ENCODE results near the gene DNAJB12.
"Not testable (repeated sequence)": the region's sequence is repeated elsewhere in the genome, so short reads cannot be mapped to it uniquely, and the experiment has no call there.

DNA sequence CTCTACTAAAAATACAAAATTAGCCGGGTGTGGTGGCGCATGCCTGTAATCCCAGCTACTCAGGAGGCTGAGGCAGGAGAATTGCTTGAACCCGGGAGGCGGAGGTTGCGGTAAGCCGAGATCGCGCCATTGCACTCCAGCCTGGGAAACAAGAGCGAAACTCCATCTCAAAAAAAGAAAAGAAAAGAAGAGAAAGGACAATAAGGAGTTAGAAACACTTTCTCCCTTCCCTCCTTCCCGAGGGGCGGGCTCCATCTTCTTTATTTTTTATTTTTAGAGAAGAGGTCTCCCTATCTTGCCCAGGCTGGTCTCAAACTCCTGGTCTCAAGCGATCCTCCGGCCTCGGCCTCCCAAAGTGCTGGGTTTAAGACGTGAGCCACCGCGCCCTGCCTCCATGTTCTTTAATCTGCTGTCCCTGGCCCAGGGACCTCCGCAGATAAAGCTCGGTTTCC, 57.9 kb downstream of the DNAJB12 start:
- TF ChIP-seq CTCF (IDR thresholded peaks at IDR 0.05 in 8 of 11, conservative IDR thresholded peaks at IDR 0.05 in 3 of 11) = peak in 1 of 11 experiments; percentile 1
- not testable (repeated sequence) for TF ChIP-seq POLR2A, POLR2AphosphoS5 (IDR thresholded peaks at IDR 0.05)
